ENCODE results near the gene OR6B3. TPM values are rescaled to one million over a fixed set of nuclear protein-coding genes. Genes with fewer than 3 reads are reported as not detected.

Gene OR6B3
- total and polyA plus RNA-seq, 2 of the 8 experiments (the other 6 are each of a cell fraction or from before 2014, with no cell fraction given): not detected

DNA sequence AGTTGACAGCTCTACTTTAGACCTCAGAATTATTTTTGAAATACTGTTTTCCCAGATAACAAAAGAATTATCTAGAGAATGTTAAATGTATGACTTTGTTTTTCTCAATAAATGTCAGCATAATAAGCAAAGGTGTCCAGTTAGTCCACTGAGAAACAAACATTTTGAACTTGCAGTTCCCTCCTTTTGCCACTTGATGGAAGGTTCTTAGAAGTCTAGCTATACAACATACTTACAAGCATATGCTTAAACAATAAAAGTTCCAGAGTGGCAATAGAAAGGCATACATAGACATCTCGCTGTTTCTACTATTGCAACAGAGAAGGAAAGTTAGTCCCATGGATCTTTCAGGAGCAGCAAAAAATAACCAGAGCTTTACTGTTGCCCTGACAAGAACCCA is 40.0 kb downstream of the OR6B3 start:
- DNase-seq (ENCODE audit: low read depth in 1 of 2, low spot score in 2 of 2) (no peak), FAIRE-seq (no peak)
- H2BK5ac ChIP-seq (ENCODE audit: low read depth, low read length): no peak overlapping the region
- no peak overlapping the region for H3K4ac ChIP-seq (replicated peaks; ENCODE audit: insufficient read length, low read depth, low read length)
- H3K4me3 ChIP-seq (ENCODE audit: extremely low read depth in 1 of 4, insufficient read depth in 2 of 4, low read depth in 3 of 4, low read length in 4 of 4): no peak overlapping the region
- H2BK12ac ChIP-seq (ENCODE audit: low read depth, low read length): no peak overlapping the region
- H3K4me1 ChIP-seq (replicated peaks in 1 of 4; ENCODE audit: control insufficient read depth in 3 of 4, insufficient read depth in 4 of 4, low read length in 3 of 4): no peaks in the 10 kb centered on the region
- H3K56ac ChIP-seq (replicated peaks; ENCODE audit: insufficient read length, low read depth, low read length): no peak overlapping the region
- no peak overlapping the region for H4K8ac ChIP-seq (ENCODE audit: extremely low read depth, insufficient read depth, low read length)
- TF ChIP-seq SIN3A (conservative IDR thresholded peaks at IDR 0.05 in 1 of 2, IDR thresholded peaks at IDR 0.05 in 1 of 2; ENCODE audit: low read depth in 1 of 2, low read length in 2 of 2): no peak
- TF ChIP-seq RFX5 (IDR thresholded peaks at IDR 0.05; ENCODE audit: borderline replicate concordance, low read depth, low read length): no peak
- TF ChIP-seq EGR1 (IDR thresholded peaks at IDR 0.05; ENCODE audit: borderline replicate concordance, low read depth, low read length): no peak
- no peak for TF ChIP-seq SUZ12 (IDR thresholded peaks at IDR 0.05; ENCODE audit: low read length)
- TF ChIP-seq, protein P1, sequence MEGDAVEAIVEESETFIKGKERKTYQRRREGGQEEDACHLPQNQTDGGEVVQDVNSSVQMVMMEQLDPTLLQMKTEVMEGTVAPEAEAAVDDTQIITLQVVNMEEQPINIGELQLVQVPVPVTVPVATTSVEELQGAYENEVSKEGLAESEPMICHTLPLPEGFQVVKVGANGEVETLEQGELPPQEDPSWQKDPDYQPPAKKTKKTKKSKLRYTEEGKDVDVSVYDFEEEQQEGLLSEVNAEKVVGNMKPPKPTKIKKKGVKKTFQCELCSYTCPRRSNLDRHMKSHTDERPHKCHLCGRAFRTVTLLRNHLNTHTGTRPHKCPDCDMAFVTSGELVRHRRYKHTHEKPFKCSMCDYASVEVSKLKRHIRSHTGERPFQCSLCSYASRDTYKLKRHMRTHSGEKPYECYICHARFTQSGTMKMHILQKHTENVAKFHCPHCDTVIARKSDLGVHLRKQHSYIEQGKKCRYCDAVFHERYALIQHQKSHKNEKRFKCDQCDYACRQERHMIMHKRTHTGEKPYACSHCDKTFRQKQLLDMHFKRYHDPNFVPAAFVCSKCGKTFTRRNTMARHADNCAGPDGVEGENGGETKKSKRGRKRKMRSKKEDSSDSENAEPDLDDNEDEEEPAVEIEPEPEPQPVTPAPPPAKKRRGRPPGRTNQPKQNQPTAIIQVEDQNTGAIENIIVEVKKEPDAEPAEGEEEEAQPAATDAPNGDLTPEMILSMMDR (IDR thresholded peaks at IDR 0.05; ENCODE audit: control extremely low read depth in 1 of 3, insufficient read depth in 1 of 3, low read depth in 1 of 3, low read length in 3 of 3): no peak
- TF ChIP-seq RBBP5 (IDR thresholded peaks at IDR 0.05; ENCODE audit: borderline replicate concordance, low read depth, low read length): no peak
- no peaks in the 10 kb centered on the region for H3K27me3 ChIP-seq (replicated peaks in 1 of 4; ENCODE audit: control insufficient read depth in 3 of 4, extremely low read depth in 1 of 4, insufficient read depth in 3 of 4, low read length in 3 of 4)
- H2BK20ac ChIP-seq (ENCODE audit: low read length): no peak overlapping the region
- H3K36me3 ChIP-seq (ENCODE audit: control insufficient read depth in 2 of 4, insufficient read depth in 4 of 4, low read length in 3 of 4): peaks cover 6 to 44% (median 29%) of the 10 kb centered on the region in 4 experiments; a peak in 7 of 8 replicates
- H3K14ac ChIP-seq (ENCODE audit: insufficient read length): no peak overlapping the region
- peaks cover 2 to 17% of the 10 kb centered on the region in 2 experiments for H4K20me1 ChIP-seq (replicated peaks in 1 of 2; ENCODE audit: control insufficient read depth in 1 of 2, insufficient read depth in 2 of 2, low read length in 2 of 2)
- no peak overlapping the region for H2BK15ac ChIP-seq (ENCODE audit: low read length)
- WGBS, 2 experiments (ENCODE audit: extremely low coverage in 1 of 2, insufficient coverage in 1 of 2, insufficient read length in 1 of 2, insufficient replicate concordance in 2 of 2, low coverage in 1 of 2, low lambda C conversion rate in 2 of 2, missing lambda C conversion rate in 1 of 2): 80% methylated on average over 1 of the region's 1 CpG; no CpG with 5 or more reads in 1 of the 2 experiments
- CTCF ChIA-PET (ENCODE audit: partially characterized antibody): interaction anchor here (0.6 to 3.1 kb wide), 7 partner anchors 8 to 1647 kb away, joined by 3 to 14 read pairs (median 4); no protein-coding TSS in a partner anchor
- POLR2A ChIA-PET (ENCODE audit: partially characterized antibody): interaction anchor here (0.6 to 0.9 kb wide), 2 partner anchors 9 to 931 kb away, joined by 3 read pairs; no protein-coding TSS in a partner anchor
- H3K27ac ChIP-seq (ENCODE audit: low read depth, low read length): no peak overlapping the region
- H2AFZ ChIP-seq (ENCODE audit: low read length): no peak overlapping the region
- H3K23me2 ChIP-seq (ENCODE audit: low read depth, low read length): no peaks in the 10 kb centered on the region
- no peak overlapping the region for H4K91ac ChIP-seq (replicated peaks; ENCODE audit: insufficient read length, low read length)
- no peaks in the 10 kb centered on the region for H3K9me3 ChIP-seq (ENCODE audit: insufficient read depth in 2 of 2, low read depth in 1 of 2, low read length in 1 of 2)
- H3K23ac ChIP-seq (ENCODE audit: insufficient read length): no peak overlapping the region
- no peak overlapping the region for H3K9ac ChIP-seq (replicated peaks in 1 of 4; ENCODE audit: extremely low read depth in 1 of 4, low read depth in 3 of 4, low read length in 3 of 4)
- H3K79me1 ChIP-seq (ENCODE audit: low read depth, low read length): peaks cover 4% of the 10 kb centered on the region; the same call in 1 of the 2 replicates
- no peak overlapping the region for H3K18ac ChIP-seq (ENCODE audit: extremely low read depth, low read length)
- H2AK5ac ChIP-seq (ENCODE audit: low read depth, low read length): no peak overlapping the region
- no peaks in the 10 kb centered on the region for H3K79me2 ChIP-seq (ENCODE audit: control insufficient read depth in 1 of 2, insufficient read depth in 2 of 2, low read length in 2 of 2)
- H4K5ac ChIP-seq (ENCODE audit: insufficient read length, low read depth, low read length): no peak overlapping the region
- H2BK120ac ChIP-seq (replicated peaks; ENCODE audit: low read depth, low read length): no peak overlapping the region
- no peak overlapping the region for H3K4me2 ChIP-seq (ENCODE audit: insufficient read depth in 1 of 2, low read depth in 2 of 2, low read length in 2 of 2)
